ENCODE results near the gene PAM.

The PAM gene

GRCh38 chr5:102781786-102782185 lies 26.7 kb downstream of the PAM start:
- FAIRE-seq: no peak

GRCh38 chr5:102782217-102782872 lies 27.2 kb downstream of the PAM start:
- FAIRE-seq: no peak

GRCh38 chr5:102787134-102787533 lies 32.0 kb downstream of the PAM start:
- FAIRE-seq: no peak

GRCh38 chr5:102788788-102789187 lies 33.7 kb downstream of the PAM start:
- no peak for FAIRE-seq

- no peak for FAIRE-seq
Observed at GRCh38 chr5:102789469-102789868, 34.4 kb downstream of the PAM start.

GRCh38 chr5:102790748-102791147 lies 35.6 kb downstream of the PAM start:
- no peak for FAIRE-seq

- FAIRE-seq: no peak
Observed at GRCh38 chr5:102792705-102793104, 37.6 kb downstream of the PAM start.

GRCh38 chr5:102794047-102794446 lies 38.9 kb downstream of the PAM start:
- FAIRE-seq: no peak

- FAIRE-seq: no peak
Observed at GRCh38 chr5:102794677-102795331, 39.7 kb downstream of the PAM start.

GRCh38 chr5:102795526-102795925 lies 40.4 kb downstream of the PAM start:
- FAIRE-seq: no peak

- FAIRE-seq: no peak
Observed at GRCh38 chr5:102796009-102796408, 40.9 kb downstream of the PAM start.

GRCh38 chr5:102796498-102796897 lies 41.4 kb downstream of the PAM start:
- no peak for FAIRE-seq

GRCh38 chr5:102797322-102797884 lies 42.3 kb downstream of the PAM start:
- no peak for FAIRE-seq

- FAIRE-seq: no peak
Observed at GRCh38 chr5:102798104-102798785, 43.1 kb downstream of the PAM start.

GRCh38 chr5:102799017-102799416 lies 43.9 kb downstream of the PAM start:
- FAIRE-seq: no peak

- no peak for FAIRE-seq
Observed at GRCh38 chr5:102800427-102800826, 45.3 kb downstream of the PAM start.

GRCh38 chr5:102801371-102801770 lies 46.3 kb downstream of the PAM start:
- FAIRE-seq: no peak

GRCh38 chr5:102802708-102803458 lies 47.8 kb downstream of the PAM start:
- no peak for FAIRE-seq

- no peak for FAIRE-seq
Observed at GRCh38 chr5:102807878-102808502, 52.9 kb downstream of the PAM start.

- no peak for FAIRE-seq
Observed at GRCh38 chr5:102809033-102809432, 53.9 kb downstream of the PAM start.

- FAIRE-seq: peak; percentile 36
Observed at GRCh38 chr5:102811972-102812371, 56.9 kb downstream of the PAM start.

GRCh38 chr5:102813740-102814139 lies 58.6 kb downstream of the PAM start:
- FAIRE-seq: no peak

- FAIRE-seq: no peak
Observed at GRCh38 chr5:102815084-102815483, 60.0 kb downstream of the PAM start.
